Measurements from ENCODE around the gene P2RX4.
"Not testable (repeated sequence)": the region's sequence is repeated elsewhere in the genome, so short reads cannot be mapped to it uniquely, and the experiment has no call there.

The P2RX4 gene

DNA sequence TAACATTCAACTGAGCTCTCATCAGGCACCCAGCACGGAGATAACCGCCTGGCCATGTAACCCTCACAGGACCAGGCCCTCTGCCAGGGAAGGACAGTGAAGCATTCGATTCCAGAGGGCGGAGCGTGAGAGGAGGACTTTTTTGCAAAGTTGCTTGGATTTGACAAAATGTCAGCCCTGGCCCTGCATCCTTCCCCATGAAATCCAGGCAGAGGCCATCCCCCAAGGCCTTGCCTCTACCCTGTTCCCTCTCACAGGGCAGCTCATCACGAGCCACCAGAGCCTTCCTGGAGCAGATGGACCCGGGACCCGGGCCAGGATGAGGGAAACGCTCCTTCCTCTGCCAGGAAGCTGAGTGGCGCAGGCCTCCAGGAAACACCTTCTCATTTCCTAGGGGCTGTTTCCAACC lies 69.6 kb downstream of the P2RX4 start:
- DNase-seq = no peak

DNA sequence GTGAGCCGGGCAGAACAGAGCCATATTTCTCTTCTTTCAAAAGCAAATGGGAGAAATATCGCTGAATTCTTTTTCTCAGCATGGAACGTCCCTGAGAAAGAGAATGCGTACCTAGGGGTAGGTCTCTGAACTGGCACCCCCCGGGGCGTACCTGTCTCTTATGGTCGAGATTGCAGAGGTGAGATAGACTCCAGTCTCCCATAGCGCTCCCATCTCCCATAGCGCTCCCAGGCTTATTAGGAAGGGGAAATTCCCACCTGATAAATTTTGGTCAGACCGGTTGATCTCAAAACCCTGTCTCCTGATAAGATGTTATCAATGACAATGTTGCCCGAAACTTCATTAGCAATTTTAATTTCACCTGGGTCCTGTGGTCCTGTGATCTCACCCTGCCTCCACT lies 70.6 kb downstream of the P2RX4 start:
- not testable (repeated sequence) for DNase-seq

DNA sequence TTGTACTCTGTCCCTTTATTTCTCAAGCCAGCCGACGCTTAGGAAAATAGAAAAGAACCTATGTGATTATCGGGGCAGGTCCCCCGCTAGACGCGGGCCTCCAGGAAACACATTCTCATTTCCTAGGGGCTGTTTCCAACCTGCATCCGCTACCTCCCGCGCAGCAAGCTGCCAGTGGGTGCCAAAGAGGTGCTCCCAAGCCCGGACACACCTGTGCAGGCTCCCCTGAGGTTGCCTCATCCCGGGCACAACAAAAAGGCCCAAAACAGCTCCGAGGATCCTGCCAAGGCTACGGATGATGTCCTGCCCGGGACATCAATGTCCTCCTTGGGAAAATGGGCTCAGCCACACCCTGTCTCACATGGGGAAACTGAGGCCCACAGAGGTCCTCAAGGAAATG lies 71.2 kb downstream of the P2RX4 start:
- DNase-seq = not testable (repeated sequence)

DNA sequence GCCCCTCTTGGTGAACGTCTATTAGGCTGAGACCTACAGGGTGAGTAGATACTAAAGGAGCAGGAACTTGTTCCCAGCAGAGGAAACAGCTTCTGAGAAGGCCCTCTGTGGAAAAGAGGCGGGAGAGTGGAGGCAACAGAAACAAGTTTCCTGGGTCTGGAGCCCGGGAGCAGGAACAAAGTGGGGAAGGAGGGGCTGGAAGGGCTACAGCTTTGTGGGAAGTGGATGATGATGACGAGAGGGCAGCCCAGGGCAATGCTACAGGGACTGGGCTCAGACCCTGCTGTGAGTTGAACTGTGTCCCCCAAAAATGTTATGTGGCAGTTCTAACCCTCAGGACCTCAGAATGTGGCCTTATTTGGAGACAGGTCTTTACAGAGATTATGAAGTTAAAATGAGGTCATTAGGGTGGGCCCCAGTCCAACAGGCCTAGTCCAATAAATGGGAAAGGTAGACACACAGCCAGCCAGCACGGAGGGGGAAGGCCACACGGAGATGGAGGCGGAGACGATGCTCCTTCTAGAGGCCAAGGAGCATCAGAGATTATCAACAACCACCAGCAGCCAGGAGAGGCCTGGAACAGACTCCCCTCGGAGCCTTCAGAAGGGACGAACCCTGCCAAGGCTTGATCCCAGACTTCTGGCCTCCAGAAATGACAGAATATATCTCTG lies 72.3 kb downstream of the P2RX4 start:
- DNase-seq = no peak

DNA sequence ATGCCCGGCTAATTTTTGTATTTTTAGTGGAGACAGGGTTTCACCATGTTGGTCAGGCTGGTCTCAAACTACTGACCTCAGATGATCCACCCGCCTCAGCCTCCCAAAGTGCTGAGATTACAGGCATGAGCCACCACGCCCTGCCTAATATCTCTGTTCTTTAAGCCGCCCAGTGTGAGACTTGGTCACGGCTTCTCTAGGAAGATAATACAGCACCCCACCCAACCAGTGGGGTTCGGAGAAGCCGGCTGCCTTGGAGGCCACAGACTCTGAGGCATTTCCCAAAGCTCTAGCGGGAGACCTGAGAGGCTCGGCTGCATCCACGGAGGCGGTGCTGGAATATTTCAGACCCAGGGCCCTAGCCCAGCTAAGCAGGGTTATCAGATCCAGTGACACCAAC lies 73.0 kb downstream of the P2RX4 start:
- DNase-seq = not testable (repeated sequence)

DNA sequence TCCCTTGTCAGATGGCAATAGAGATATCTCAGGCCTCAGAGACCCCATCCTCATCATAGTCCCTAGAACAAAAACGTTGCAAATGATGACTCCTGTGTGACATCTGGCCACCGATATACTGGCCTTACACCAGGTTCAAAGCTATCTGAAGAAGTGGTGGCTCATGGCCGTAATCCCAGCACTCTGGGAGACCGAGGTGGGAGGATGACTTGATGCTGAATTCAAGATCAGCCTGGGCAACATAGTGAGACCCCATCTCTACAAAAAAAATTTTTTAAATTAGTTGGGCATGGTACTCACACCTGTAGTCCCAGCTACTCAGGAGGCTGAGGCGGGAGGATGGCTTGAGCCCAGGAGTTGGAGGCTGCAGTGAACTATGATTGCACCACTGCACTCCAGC lies 73.5 kb downstream of the P2RX4 start:
- no peak for DNase-seq

Data from GOT3 (cell line).